Epithelial cell of proximal tubule (primary cell): ENCODE measurements around the gene TMEM130. TPM values are rescaled to one million over a fixed set of nuclear protein-coding genes. Genes with fewer than 3 reads are reported as not detected.
A peak's percentile ranks its signal among the peaks of the same experiment; 100 is the strongest.
"Not testable (repeated sequence)": the region's sequence is repeated elsewhere in the genome, so short reads cannot be mapped to it uniquely, and the experiment has no call there.

Experiments used
- DNase-seq: peaks from one replicate; pipeline ENCODE4 v3.0.0-alpha.2; 2011; ENCODE audit warnings: low read depth
- H3K4me3 ChIP-seq: 2 replicates; pipeline ENCODE4 v1.5.1; 2011; ENCODE audit warnings: low read depth, mild to moderate bottlenecking, low read length
- total RNA-seq: library from RNA; depleted of rRNA; stranded (reverse); fragments of >200 nt; gene quantifications from 2 replicates; pipeline ENCODE4 v1.2.3, GENCODE V29; 2015
- TF ChIP-seq, protein P1 (sequence below): conservative IDR thresholded peaks from 2 replicates; pipeline ENCODE4 v1.5.1; 2012; ENCODE audit warnings: low read depth, mild to moderate bottlenecking, low read length

TMEM130 gene
- total RNA-seq, 1 donor from 2014 or later: 2.4 TPM

DNA sequence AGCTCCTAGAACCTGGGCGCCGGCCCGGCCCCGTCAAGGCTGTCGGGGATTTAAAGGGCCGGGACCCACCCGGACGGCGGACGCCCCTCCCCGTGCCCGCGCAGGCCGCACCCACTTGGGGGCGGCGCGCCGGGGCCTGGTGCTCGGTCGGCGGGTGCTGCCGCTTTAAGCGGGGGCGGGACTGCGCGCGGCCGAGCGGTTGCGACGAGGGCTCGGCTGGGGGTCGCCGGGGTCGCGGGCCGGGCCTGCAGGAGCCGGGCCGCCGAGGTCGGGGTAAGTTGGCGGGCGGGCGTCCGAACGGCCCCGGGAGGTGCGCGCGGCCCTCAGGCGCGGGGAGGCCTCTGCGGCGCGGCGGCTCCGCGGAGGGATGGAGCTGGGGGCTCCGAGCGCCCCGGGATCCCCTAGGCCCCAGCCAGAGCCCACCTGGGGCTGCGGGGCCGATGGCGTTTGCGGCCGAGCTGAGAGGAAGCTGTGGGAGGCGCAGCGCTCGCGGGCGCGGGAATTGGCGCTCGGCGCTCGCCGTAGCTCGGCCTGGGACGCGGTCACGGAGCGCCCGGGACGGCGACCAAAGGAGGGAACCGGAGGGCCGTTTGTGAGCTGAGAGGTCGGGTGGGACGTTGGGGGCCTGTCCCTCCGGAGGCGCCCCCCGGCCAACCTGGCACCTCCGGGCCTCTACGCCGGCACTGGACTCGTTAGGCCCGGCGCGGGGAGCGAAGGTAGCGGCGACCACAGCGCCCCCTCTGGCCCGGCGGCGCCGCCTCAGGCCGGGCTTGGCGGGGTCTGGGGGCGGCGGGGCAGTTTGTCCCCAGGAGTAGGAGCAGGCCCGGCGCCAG is 8.8 kb upstream of the TMEM130 start, which contains the start of gene TRRAP:
TSS of gene TRRAP (plus strand) at position 168 of the 833 bp plus-strand sequence. CDS start 2,619 bp downstream, outside the sequence.
- peak within 1 kb of the TSS; percentile 99 for H3K4me3 ChIP-seq
- no peak for DNase-seq
- TF ChIP-seq, protein P1, sequence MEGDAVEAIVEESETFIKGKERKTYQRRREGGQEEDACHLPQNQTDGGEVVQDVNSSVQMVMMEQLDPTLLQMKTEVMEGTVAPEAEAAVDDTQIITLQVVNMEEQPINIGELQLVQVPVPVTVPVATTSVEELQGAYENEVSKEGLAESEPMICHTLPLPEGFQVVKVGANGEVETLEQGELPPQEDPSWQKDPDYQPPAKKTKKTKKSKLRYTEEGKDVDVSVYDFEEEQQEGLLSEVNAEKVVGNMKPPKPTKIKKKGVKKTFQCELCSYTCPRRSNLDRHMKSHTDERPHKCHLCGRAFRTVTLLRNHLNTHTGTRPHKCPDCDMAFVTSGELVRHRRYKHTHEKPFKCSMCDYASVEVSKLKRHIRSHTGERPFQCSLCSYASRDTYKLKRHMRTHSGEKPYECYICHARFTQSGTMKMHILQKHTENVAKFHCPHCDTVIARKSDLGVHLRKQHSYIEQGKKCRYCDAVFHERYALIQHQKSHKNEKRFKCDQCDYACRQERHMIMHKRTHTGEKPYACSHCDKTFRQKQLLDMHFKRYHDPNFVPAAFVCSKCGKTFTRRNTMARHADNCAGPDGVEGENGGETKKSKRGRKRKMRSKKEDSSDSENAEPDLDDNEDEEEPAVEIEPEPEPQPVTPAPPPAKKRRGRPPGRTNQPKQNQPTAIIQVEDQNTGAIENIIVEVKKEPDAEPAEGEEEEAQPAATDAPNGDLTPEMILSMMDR: peak; percentile 62

DNA sequence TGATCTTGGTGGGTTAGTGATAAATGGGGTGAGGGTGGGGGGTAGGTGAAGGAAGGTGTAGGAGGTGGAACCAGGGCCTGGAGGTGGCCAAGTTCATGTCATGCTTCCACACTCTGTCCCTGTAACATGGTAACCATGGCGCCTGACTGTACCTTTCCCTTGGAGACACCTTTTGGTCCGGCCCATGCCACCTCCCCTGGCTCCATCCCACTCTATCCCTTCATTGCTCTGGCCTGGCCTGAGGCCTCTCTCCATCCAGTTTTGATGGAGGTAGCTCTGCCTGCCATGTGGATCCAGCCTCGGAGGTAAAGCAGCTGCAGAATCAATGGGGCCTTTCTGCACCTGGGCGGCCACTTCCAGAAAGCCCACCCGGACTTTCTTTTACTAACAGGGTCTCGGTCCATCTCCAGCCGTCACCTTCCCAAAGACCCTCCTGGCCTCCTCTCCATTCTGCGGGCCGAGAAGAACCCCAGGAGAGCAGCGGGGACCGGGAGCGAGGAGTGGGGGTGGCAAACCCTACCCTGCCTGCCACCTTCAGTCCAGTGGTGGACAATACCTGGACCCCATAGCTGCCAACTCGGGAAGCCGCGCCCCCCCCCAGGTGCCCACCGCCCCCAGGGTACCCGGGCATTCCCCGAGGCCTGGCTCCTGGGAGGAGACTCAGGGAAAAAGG is 8.0 kb upstream of the TMEM130 start:
- H3K4me3 ChIP-seq: peak overlapping the region; percentile 99
- TF ChIP-seq, protein P1: no peak
- DNase-seq: no peak

DNA sequence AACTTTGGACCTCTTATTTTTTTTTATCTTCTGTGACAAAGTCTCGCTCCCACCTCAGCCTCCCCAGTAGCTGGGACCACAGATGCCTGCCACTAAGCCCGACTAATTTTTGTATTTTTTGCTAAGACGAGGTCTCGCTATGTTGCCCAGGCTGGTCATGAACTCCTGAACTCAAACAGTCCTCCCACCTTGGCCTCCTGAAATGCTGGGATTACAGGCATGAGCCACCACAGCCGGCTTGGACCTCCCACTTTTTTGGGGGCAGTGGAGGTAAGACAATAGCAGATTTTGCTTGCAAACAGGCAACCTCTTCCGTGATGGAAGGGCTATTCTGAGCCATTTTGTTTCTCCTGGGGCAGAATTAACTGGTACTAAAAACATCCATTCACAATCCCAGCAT is 7.3 kb upstream of the TMEM130 start:
- no peak for DNase-seq
- H3K4me3 ChIP-seq: no peak overlapping the region
- TF ChIP-seq, protein P1: no peak

DNA sequence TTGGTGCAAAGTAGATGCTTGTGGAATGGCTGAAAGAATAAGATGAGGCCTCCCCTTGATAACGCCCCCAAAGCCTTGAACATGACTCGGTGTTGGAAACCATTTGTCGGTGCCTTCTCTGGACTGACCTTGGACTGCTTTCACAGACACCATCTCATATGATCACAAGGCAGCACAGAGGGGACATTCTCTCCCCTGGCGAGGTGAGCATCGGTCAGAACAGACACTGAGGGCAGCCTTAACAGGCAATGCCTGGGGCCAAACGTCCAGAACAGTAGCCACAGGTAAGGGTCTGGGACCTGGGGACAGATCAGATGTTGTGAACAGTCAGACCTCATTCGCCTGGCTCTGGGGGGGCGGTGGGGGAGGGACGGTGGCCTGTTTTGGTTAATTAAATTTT is 5.7 kb upstream of the TMEM130 start:
- H3K4me3 ChIP-seq: no peak overlapping the region
- DNase-seq: no peak
- TF ChIP-seq, protein P1: no peak

DNA sequence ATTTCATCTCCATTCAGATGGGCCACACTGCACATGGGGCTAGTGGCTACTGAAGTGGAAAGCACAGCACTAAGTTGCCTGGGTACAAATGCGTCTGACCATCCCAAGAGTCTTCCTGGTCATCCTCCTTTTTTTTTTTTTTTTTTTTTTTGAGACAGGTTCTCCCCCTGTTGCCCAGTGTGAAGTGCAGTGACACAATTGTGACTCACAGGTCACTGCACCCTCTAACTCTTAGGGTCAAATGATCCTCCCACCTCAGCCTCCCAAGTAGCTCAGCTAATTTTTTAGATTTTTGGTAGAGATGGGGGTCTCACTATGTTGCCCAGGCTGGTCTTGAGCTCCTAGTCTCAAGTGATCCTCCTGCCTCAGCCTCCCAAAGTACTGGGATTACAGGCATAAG is 5.1 kb upstream of the TMEM130 start:
- TF ChIP-seq, protein P1: no peak

DNA sequence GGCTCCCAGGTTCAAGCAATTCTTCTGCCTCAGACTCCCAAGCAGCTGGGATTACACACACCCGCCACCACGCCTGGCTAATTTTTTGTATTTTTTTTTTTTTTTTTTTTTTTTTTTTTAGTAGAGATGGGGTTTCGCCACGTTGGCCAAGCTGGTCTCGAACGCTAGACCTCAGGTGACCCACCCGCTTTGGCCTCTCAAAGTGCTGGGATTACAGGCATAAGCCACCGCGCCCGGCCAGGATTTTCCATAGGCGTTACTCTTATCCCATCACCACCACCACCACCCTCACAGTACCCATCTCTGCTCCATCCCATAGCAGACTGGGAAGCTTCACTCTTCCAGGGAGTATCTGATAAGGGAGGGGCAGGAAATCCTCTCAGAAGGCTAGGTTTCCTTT is 3.8 kb upstream of the TMEM130 start:
- DNase-seq, H3K4me3 ChIP-seq: not testable (repeated sequence)

More for the DNA sequence above, 5.1 kb upstream of the TMEM130 start:
- no peak overlapping the region for H3K4me3 ChIP-seq
- no peak for DNase-seq

DNA sequence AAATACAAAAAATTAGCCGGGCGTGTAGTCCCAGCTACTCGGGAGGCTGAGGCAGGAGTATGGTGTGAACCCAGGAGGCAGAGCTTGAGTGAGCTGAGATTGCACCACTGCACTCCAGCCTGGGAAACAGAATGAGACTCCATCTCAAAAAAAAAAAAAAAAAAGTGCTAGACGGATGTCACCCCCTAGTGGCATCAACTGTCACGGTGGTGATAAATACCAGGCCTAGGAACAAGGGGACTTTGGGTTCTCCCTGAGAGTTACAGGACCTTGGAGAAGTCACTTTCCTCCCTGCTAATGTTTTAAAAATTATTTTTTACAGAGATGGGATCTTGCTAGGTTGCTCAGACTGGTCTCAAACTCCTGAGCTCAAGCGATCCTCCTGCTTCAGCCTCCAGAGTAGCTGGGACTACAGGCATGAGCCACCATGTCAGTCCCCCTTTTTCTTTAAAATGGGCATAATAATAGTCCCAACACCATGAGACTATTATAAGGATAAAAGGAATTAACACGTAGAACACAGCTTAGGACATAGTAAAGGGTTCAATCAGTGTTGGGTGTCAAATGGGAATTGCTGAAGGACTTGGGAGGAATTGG is 2.6 kb upstream of the TMEM130 start:
- H3K4me3 ChIP-seq: no peak overlapping the region
- TF ChIP-seq, protein P1: peak; percentile 53

More for the DNA sequence above, 2.6 kb upstream of the TMEM130 start:
- no peak for DNase-seq
